ENCODE results near the gene APOLD1. TPM values are rescaled to one million over a fixed set of nuclear protein-coding genes. Genes with fewer than 3 reads are reported as not detected.

Gene APOLD1
- total RNA-seq, 1 experiment from 2014 or later = 6.4 TPM

GRCh38 chr12:12755923-12756322 is 29.5 kb upstream of the APOLD1 start:
- no peaks in the 10 kb centered on the region for H3K4me1 ChIP-seq (ENCODE audit: insufficient read depth, low read length, poor library complexity, severe bottlenecking)
- intact Hi-C loops (cut with micrococcal nuclease; ENCODE audit: unreplicated experiment) = no loop called here
- no peak for DNase-seq (ENCODE audit: low spot score)
- no peak overlapping the region for H3K4me3 ChIP-seq (ENCODE audit: low read depth, low read length, poor library complexity, severe bottlenecking)
- H3K36me3 ChIP-seq (ENCODE audit: insufficient read depth, low read length, poor library complexity, severe bottlenecking) = no peaks in the 10 kb centered on the region
- no TSS peak for BruUV-seq (replicated peaks)
- TF ChIP-seq EZH2 (IDR thresholded peaks at IDR 0.05; ENCODE audit: borderline replicate concordance, low read depth, low read length, poor library complexity, severe bottlenecking) (no peak), CTCF (conservative IDR thresholded peaks at IDR 0.05; ENCODE audit: low read depth, low read length) (no peak)
- CTCF ChIA-PET = interaction anchor here (0.6 kb wide), 1 partner anchor 1296 kb away, joined by 5 read pairs; no protein-coding TSS in a partner anchor
- no peaks in the 10 kb centered on the region for H3K27me3 ChIP-seq (replicated peaks; ENCODE audit: insufficient read depth, low read depth, low read length, poor library complexity)
- H3K27ac ChIP-seq (ENCODE audit: low read depth, low read length, poor library complexity, severe bottlenecking) = no peak overlapping the region
- POLR2A ChIA-PET (ENCODE audit: low non-redundant PET) = no interaction called here
- H3K9me3 ChIP-seq (ENCODE audit: low read depth, low read length, poor library complexity, severe bottlenecking) = no peaks in the 10 kb centered on the region

- BruUV-seq (replicated peaks) = no TSS peak
- TF ChIP-seq CTCF (conservative IDR thresholded peaks at IDR 0.05; ENCODE audit: low read depth, low read length) (no peak), EZH2 (IDR thresholded peaks at IDR 0.05; ENCODE audit: borderline replicate concordance, low read depth, low read length, poor library complexity, severe bottlenecking) (no peak)
- intact Hi-C loops (cut with micrococcal nuclease; ENCODE audit: unreplicated experiment) = no loop called here
These were observed 28.3 kb upstream of the APOLD1 start for GRCh38 chr12:12757121-12757520.

GRCh38 chr12:12759234-12759915 is 26.1 kb upstream of the APOLD1 start:
- H3K27ac ChIP-seq (ENCODE audit: low read depth, low read length, poor library complexity, severe bottlenecking) = no peak overlapping the region

More at GRCh38 chr12:12757121-12757520, 28.3 kb upstream of the APOLD1 start:
- DNase-seq (ENCODE audit: low spot score) = no peak
- Histone ChIP-seq H3K27me3 (replicated peaks; ENCODE audit: insufficient read depth, low read depth, low read length, poor library complexity) (no peaks in the 10 kb centered on the region), H3K4me1 (ENCODE audit: insufficient read depth, low read length, poor library complexity, severe bottlenecking) (no peaks in the 10 kb centered on the region), H3K9me3 (ENCODE audit: low read depth, low read length, poor library complexity, severe bottlenecking) (no peaks in the 10 kb centered on the region), H3K4me3 (ENCODE audit: low read depth, low read length, poor library complexity, severe bottlenecking) (no peak overlapping the region), H3K36me3 (ENCODE audit: insufficient read depth, low read length, poor library complexity, severe bottlenecking) (no peaks in the 10 kb centered on the region), H3K27ac (ENCODE audit: low read depth, low read length, poor library complexity, severe bottlenecking) (no peak overlapping the region)
- ChIA-PET POLR2A (ENCODE audit: low non-redundant PET) (no interaction called here), CTCF (no interaction called here)

More at GRCh38 chr12:12759234-12759915, 26.1 kb upstream of the APOLD1 start:
- TF ChIP-seq CTCF (conservative IDR thresholded peaks at IDR 0.05; ENCODE audit: low read depth, low read length) = no peak
- no peak for TF ChIP-seq EZH2 (IDR thresholded peaks at IDR 0.05; ENCODE audit: borderline replicate concordance, low read depth, low read length, poor library complexity, severe bottlenecking)
- Histone ChIP-seq H3K36me3 (ENCODE audit: insufficient read depth, low read length, poor library complexity, severe bottlenecking) (no peaks in the 10 kb centered on the region), H3K4me3 (ENCODE audit: low read depth, low read length, poor library complexity, severe bottlenecking) (no peak overlapping the region), H3K27me3 (replicated peaks; ENCODE audit: insufficient read depth, low read depth, low read length, poor library complexity) (no peaks in the 10 kb centered on the region), H3K9me3 (ENCODE audit: low read depth, low read length, poor library complexity, severe bottlenecking) (no peaks in the 10 kb centered on the region), H3K4me1 (ENCODE audit: insufficient read depth, low read length, poor library complexity, severe bottlenecking) (no peaks in the 10 kb centered on the region)
- no TSS peak for BruUV-seq (replicated peaks)
- DNase-seq (ENCODE audit: low spot score) = no peak
- intact Hi-C loops (cut with micrococcal nuclease; ENCODE audit: unreplicated experiment) = no loop called here
- ChIA-PET POLR2A (ENCODE audit: low non-redundant PET) (no interaction called here), CTCF (no interaction called here)

Measured in A673 (cell line).